Subcutaneous adipose tissue (tissue), 4 donors: Measurements from ENCODE around the gene SGMS1. TPM values are rescaled to one million over a fixed set of nuclear protein-coding genes. Genes with fewer than 3 reads are reported as not detected.

Experiments used
- CTCF ChIP-seq: fragments of 450-650 bp; IDR thresholded peaks from one replicate; pipeline ENCODE4 v1.5.1; 2016; ENCODE audit warnings: low read depth, mild to moderate bottlenecking, control low read depth, antibody characterized with exemption, moderate library complexity
- small RNA-seq: library from RNA; depleted of rRNA; stranded (forward); fragments of <200 nt; gene quantifications from one replicate; pipeline ENCODE3, GENCODE V24; 2016
- total RNA-seq, 4 donors: library from RNA; depleted of rRNA; stranded (reverse); fragments of >200 nt; gene quantifications; one replicate each; pipeline ENCODE4 v1.1.0, GENCODE V29; 2016

SGMS1 gene
- total RNA-seq, 4 donors from 2014 or later = 63.9 to 117 (median 87.4) TPM

GRCh38 chr10:50260791-50261281 lies 362.9 kb downstream of the SGMS1 start:
- TF ChIP-seq CTCF = no peak

Small RNA genes within 50 kb of the gene (small RNA-seq; reads per million reads assigned to genes)
- gene RNU7-107P = not detected

Other genes with a start within 250 kb of the SGMS1 start
- 1 to 10 TPM in 3 of 4 donors, under 1 TPM in 1; 0.98 to 2.6 (median 1.1) TPM for gene ASAH2B, start 116.0 kb upstream of the SGMS1 start, total RNA-seq